Breast epithelium (tissue), 4 donors: ENCODE results near the gene TTC28. TPM values are rescaled to one million over a fixed set of nuclear protein-coding genes. Genes with fewer than 3 reads are reported as not detected.

Experiments
- DNase-seq, 2 donors: peaks; one replicate each; pipeline ENCODE4 v3.0.0-alpha.2; 2019; ENCODE audit warnings: low spot score in 2 of 2
- H3K27ac ChIP-seq, 2 donors: fragments of 200-600 bp; sonication (generic) in 1 of 2; one replicate each; pipeline ENCODE4 v1.5.1; 2016 to 2019; ENCODE audit warnings: mild to moderate bottlenecking in 1 of 2
- H3K27me3 ChIP-seq, 2 donors: fragments of 200-600 bp; sonication (generic) in 1 of 2; one replicate each; pipeline versions ENCODE4 v1.5.1 to v1.6.0; 2017 to 2019; ENCODE audit warnings: control low read depth in 1 of 2, mild to moderate bottlenecking in 1 of 2
- H3K36me3 ChIP-seq: fragments of 200-600 bp; one replicate; pipeline ENCODE4 v1.5.1; 2019
- H3K4me1 ChIP-seq, 2 donors: fragments of 200-600 bp; sonication (generic); one replicate each; pipeline ENCODE4 v1.5.1; 2016 to 2019; ENCODE audit warnings: control low read depth in 1 of 2
- H3K4me3 ChIP-seq, 3 donors: fragments of 200-600 bp; sonication (generic); 1 replicate in 2 of 3; 2 replicates in 1 of 3; pipeline ENCODE4 v1.5.1; 2016 to 2019; ENCODE audit warnings: mild to moderate bottlenecking in 3 of 3, moderate library complexity in 2 of 3
- H3K9me3 ChIP-seq, 2 donors: fragments of 200-600 bp; sonication (generic) in 1 of 2; one replicate each; pipeline ENCODE4 v1.5.1; 2016 to 2019; ENCODE audit warnings: control low read depth in 1 of 2
- CTCF ChIP-seq, 3 donors: fragments of 450-650 bp; IDR thresholded peaks; one replicate each; pipeline ENCODE4 v1.5.1; 2016 to 2017; ENCODE audit warnings: antibody characterized with exemption in 3 of 3, mild to moderate bottlenecking in 3 of 3, moderate library complexity in 3 of 3
- POLR2A ChIP-seq: fragments of 450-650 bp; IDR thresholded peaks from one replicate; pipeline ENCODE4 v1.6.1; 2016; ENCODE audit warnings: antibody characterized with exemption, mild to moderate bottlenecking, moderate library complexity
- POLR2AphosphoS5 ChIP-seq, 3 donors: sonication (generic); formaldehyde crosslinking; IDR thresholded peaks; one replicate each; pipeline ENCODE4 v1.6.1; 2017; ENCODE audit warnings: antibody characterized with exemption in 3 of 3
- intact Hi-C: fragments of 100-400 bp; cut with DNase I; formaldehyde crosslinking; loops from one replicate; pipeline ENCODE4 v1.15.1; 2023; ENCODE audit warnings: low total_unique reads
- total RNA-seq, 3 donors: library from RNA; depleted of rRNA; stranded (reverse); fragments of >200 nt; gene quantifications; one replicate each; pipeline ENCODE4 v1.1.0, GENCODE V29; 2016

The TTC28 gene
- total RNA-seq, 3 donors from 2014 or later, result 33.5 to 43.3 (median 40.2) TPM

- Histone ChIP-seq H3K27ac (peak overlapping the region; percentile 45 to 56), H3K27me3 (no peaks in the 10 kb centered on the region), H3K4me3 (peak overlapping the region in 1 of 3 donors; percentile 6), H3K4me1 (peaks cover 0 to 3% of the 10 kb centered on the region in 2 donors), H3K9me3 (no peaks in the 10 kb centered on the region), H3K36me3 (no peaks in the 10 kb centered on the region)
- intact Hi-C loops, result no loop called here
- no peak for TF ChIP-seq POLR2A
- no peak for TF ChIP-seq POLR2AphosphoS5 (IDR thresholded peaks at IDR 0.05)
- TF ChIP-seq CTCF (IDR thresholded peaks at IDR 0.05), result no peak
- no peak for DNase-seq
These were observed 350.2 kb downstream of the TTC28 start for GRCh38 chr22:28329186-28330073.

GRCh38 chr22:28328756-28329155 is 350.9 kb downstream of the TTC28 start:
- no peaks in the 10 kb centered on the region for H3K9me3 ChIP-seq

GRCh38 chr22:28316014-28316413 is 363.6 kb downstream of the TTC28 start:
- Histone ChIP-seq H3K27ac (no peak overlapping the region), H3K27me3 (no peaks in the 10 kb centered on the region), H3K36me3 (no peaks in the 10 kb centered on the region), H3K9me3 (no peaks in the 10 kb centered on the region), H3K4me1 (no peaks in the 10 kb centered on the region), H3K4me3 (no peak overlapping the region)
- intact Hi-C loops, result no loop called here
- TF ChIP-seq POLR2A (no peak), POLR2AphosphoS5 (IDR thresholded peaks at IDR 0.05) (no peak), CTCF (IDR thresholded peaks at IDR 0.05) (no peak)
- DNase-seq, result no peak

More at GRCh38 chr22:28328756-28329155, 350.9 kb downstream of the TTC28 start:
- intact Hi-C loops, result no loop called here
- no peaks in the 10 kb centered on the region for H3K36me3 ChIP-seq
- no peak overlapping the region for H3K27ac ChIP-seq
- H3K4me1 ChIP-seq, result peaks cover 0 to 3% of the 10 kb centered on the region in 2 donors
- H3K4me3 ChIP-seq, result no peak overlapping the region
- no peak for TF ChIP-seq POLR2AphosphoS5 (IDR thresholded peaks at IDR 0.05)
- no peaks in the 10 kb centered on the region for H3K27me3 ChIP-seq
- DNase-seq, result no peak

- no peak for TF ChIP-seq CTCF (IDR thresholded peaks at IDR 0.05)
- TF ChIP-seq POLR2AphosphoS5 (IDR thresholded peaks at IDR 0.05), result no peak
- TF ChIP-seq POLR2A, result no peak
- no peaks in the 10 kb centered on the region for H3K36me3 ChIP-seq
These were observed 364.7 kb downstream of the TTC28 start for GRCh38 chr22:28314959-28315358.

GRCh38 chr22:28310299-28310698 is 369.3 kb downstream of the TTC28 start:
- Histone ChIP-seq H3K4me3 (no peak overlapping the region), H3K27ac (no peak overlapping the region), H3K36me3 (no peaks in the 10 kb centered on the region), H3K9me3 (no peaks in the 10 kb centered on the region), H3K4me1 (no peaks in the 10 kb centered on the region), H3K27me3 (no peaks in the 10 kb centered on the region)
- intact Hi-C loops, result no loop called here
- DNase-seq, result no peak
- TF ChIP-seq POLR2A, result no peak
- TF ChIP-seq CTCF (IDR thresholded peaks at IDR 0.05), result no peak
- no peak for TF ChIP-seq POLR2AphosphoS5 (IDR thresholded peaks at IDR 0.05)

More at GRCh38 chr22:28314959-28315358, 364.7 kb downstream of the TTC28 start:
- intact Hi-C loops, result no loop called here
- Histone ChIP-seq H3K4me1 (no peaks in the 10 kb centered on the region), H3K27ac (no peak overlapping the region), H3K9me3 (no peaks in the 10 kb centered on the region), H3K27me3 (no peaks in the 10 kb centered on the region), H3K4me3 (no peak overlapping the region)
- DNase-seq, result no peak
